Kidney (tissue), 14 donors: ENCODE data around the gene CDK11A. TPM values are rescaled to one million over a fixed set of nuclear protein-coding genes. Genes with fewer than 3 reads are reported as not detected.

Source experiments
- DNase-seq, 5 donors: peaks; one replicate each; pipeline ENCODE4 v3.0.0-alpha.2; 2013 to 2020
- FAIRE-seq: peaks from 2 replicates; lab custom pipeline; 2012; peaks lifted over from hg19 to GRCh38; lab: Jason Lieb, UNC
- H3K27ac ChIP-seq, 2 donors: one replicate each; pipeline ENCODE4 v1.7.0; 2013; ENCODE audit warnings: low read depth in 2 of 2, low read length in 2 of 2, inconsistent platforms in 1 of 2
- H3K27me3 ChIP-seq: one replicate; pipeline ENCODE4 v1.7.1; 2013; ENCODE audit warnings: low read length, inconsistent platforms; ENCODE audit not compliant: control insufficient read depth, insufficient read depth
- H3K36me3 ChIP-seq, 3 donors: one replicate each; pipeline versions ENCODE4 v1.7.0 to v1.7.1; 2013; ENCODE audit warnings: low read length in 3 of 3, control low read depth in 1 of 3, inconsistent platforms in 1 of 3; ENCODE audit not compliant: insufficient read depth in 3 of 3, control insufficient read depth in 2 of 3
- H3K4me1 ChIP-seq, 3 donors: one replicate each; pipeline versions ENCODE4 v1.7.0 to v1.7.1; 2013; ENCODE audit warnings: low read length in 3 of 3, inconsistent platforms in 1 of 3, low read depth in 1 of 3; ENCODE audit not compliant: control insufficient read depth in 2 of 3, insufficient read depth in 2 of 3
- H3K4me3 ChIP-seq, 3 donors: one replicate each; pipeline versions ENCODE4 v1.7.0 to v1.8.1; 2013; ENCODE audit warnings: low read length in 3 of 3, control low read depth in 1 of 3, inconsistent platforms in 1 of 3
- H3K9ac ChIP-seq, 3 donors: one replicate each; pipeline versions ENCODE4 v1.7.0 to v1.7.1; 2013; ENCODE audit warnings: low read length in 3 of 3, control low read depth in 1 of 3, inconsistent platforms in 1 of 3
- H3K9me3 ChIP-seq, 3 donors: one replicate each; pipeline versions ENCODE4 v1.7.0 to v1.7.1; 2013; ENCODE audit warnings: low read length in 3 of 3, control low read depth in 1 of 3, inconsistent platforms in 1 of 3; ENCODE audit not compliant: control insufficient read depth in 2 of 3, insufficient read depth in 1 of 3
- CTCF ChIP-seq: IDR thresholded peaks from 3 replicates; pipeline ENCODE4 v1.5.1; 2012; ENCODE audit warnings: mild to moderate bottlenecking, moderate library complexity, borderline replicate concordance; ENCODE audit not compliant: insufficient read depth; ENCODE audit errors: extremely low read depth
- intact Hi-C: fragments of 100-400 bp; cut with DNase I; formaldehyde crosslinking; loops from one replicate; pipeline ENCODE4 v1.11.1; 2022
- polyA plus RNA-seq: library from polyadenylated mRNA; stranded (reverse); fragments of 350-450 nt; fragmentation: Illumina TruSeq; extraction: RNeasy Lipid Tissue Mini Kit (QIAGEN cat#74804); gene quantifications from one replicate; pipeline ENCODE4 v1.2.3, GENCODE V29; 2014; ENCODE audit warnings: low read depth, low replicate concordance; ENCODE audit not compliant: insufficient read depth
- total RNA-seq: library from RNA; stranded (reverse); fragmentation: NEBNext Ultra II Directional; extraction: Animal tissue kit (Norgen Biotek cat#: 25700); gene quantifications from one replicate; pipeline ENCODE4 v1.2.1, GENCODE V29; 2021
- donor health status: control.
- donor health status: control.
- donor health status: control.
- donor health status: control.
- donor health status: control.
- donor health status: DM: yes; HTN: yes; CAD: no.
- donor health status: Normal renal cell carcinoma (clear cell type).

Gene CDK11A
- total and polyA plus RNA-seq, 2 donors from 2014 or later, result 21.5 to 37.3 TPM

- no peak overlapping the region for H3K9ac ChIP-seq
- no peaks in the 10 kb centered on the region for H3K9me3 ChIP-seq
- intact Hi-C loops, result no loop called here
- no peak for FAIRE-seq
- TF ChIP-seq CTCF, result no peak
- H3K27ac ChIP-seq, result no peak overlapping the region
- DNase-seq, result no peak
- H3K36me3 ChIP-seq, result no peaks in the 10 kb centered on the region
- no peaks in the 10 kb centered on the region for H3K27me3 ChIP-seq
- peaks cover 0 to under 1% (median 0%) of the 10 kb centered on the region in 3 donors for H3K4me1 ChIP-seq
- H3K4me3 ChIP-seq, result no peak overlapping the region
Observed at GRCh38 chr1:1770102-1770501, 45.9 kb upstream of the CDK11A start.

GRCh38 chr1:1768249-1768992, 44.3 kb upstream of the CDK11A start:
- TF ChIP-seq CTCF, result no peak
- no peaks in the 10 kb centered on the region for H3K9me3 ChIP-seq
- H3K4me1 ChIP-seq, result no peaks in the 10 kb centered on the region
- no peak overlapping the region for H3K4me3 ChIP-seq
- intact Hi-C loops, result no loop called here
- DNase-seq (peak in 1 of 5 donors; percentile 23), FAIRE-seq (no peak)
- no peaks in the 10 kb centered on the region for H3K27me3 ChIP-seq
- H3K27ac ChIP-seq, result no peak overlapping the region
- no peak overlapping the region for H3K9ac ChIP-seq
- peaks cover 0 to 9% (median 2%) of the 10 kb centered on the region in 3 donors for H3K36me3 ChIP-seq

DNA sequence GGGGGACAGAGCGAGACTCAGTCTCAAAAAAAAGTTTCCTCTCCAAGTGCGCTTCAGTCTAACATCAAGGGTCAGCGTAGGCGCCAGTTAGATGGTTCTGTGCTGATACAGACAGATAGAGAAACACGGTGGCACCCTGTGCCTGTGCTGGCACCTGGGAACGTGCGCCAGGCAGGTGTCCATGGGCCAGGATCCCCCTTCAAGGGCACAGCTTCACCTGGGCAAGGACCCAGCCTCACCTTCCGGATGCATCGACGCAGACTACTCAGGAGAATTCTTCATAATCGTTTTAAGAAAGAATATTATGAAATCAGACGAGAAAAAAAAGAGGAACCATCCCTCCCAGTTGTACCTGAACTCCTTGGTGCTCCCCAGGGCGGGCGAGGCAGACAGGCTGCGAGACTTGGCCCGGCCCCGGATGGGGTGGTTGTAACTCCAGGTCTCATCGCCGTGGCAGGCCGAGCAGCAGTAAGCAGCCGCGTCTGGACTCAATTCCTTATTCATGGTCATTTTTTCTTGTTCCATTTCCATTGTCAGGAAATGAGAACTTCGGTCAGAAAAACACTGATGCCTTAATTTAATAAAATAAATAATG, 40.8 kb upstream of the CDK11A start:
- H3K4me1 ChIP-seq, result no peaks in the 10 kb centered on the region
- no peaks in the 10 kb centered on the region for H3K27me3 ChIP-seq
- peaks cover 2 to 9% (median 7%) of the 10 kb centered on the region in 3 donors for H3K36me3 ChIP-seq
- no peak for FAIRE-seq
- no peak for TF ChIP-seq CTCF
- no peaks in the 10 kb centered on the region for H3K9me3 ChIP-seq
- peak in 1 of 5 donors; percentile 37 for DNase-seq
- intact Hi-C loops, result no loop called here
- H3K27ac ChIP-seq, result no peak overlapping the region
- no peak overlapping the region for H3K9ac ChIP-seq
- no peak overlapping the region for H3K4me3 ChIP-seq
